Bronchial epithelial cell (primary cell): ENCODE results near the gene TAF6L. TPM values are rescaled to one million over a fixed set of nuclear protein-coding genes. Genes with fewer than 3 reads are reported as not detected.
A peak's percentile ranks its signal among the peaks of the same experiment; 100 is the strongest.
"Not testable (repeated sequence)": the region's sequence is repeated elsewhere in the genome, so short reads cannot be mapped to it uniquely, and the experiment has no call there.

Experiments used
- DNase-seq: peaks from one replicate; pipeline ENCODE4 v3.0.0-alpha.2; 2010; ENCODE audit warnings: low read depth
- FAIRE-seq: peaks from 2 replicates; lab custom pipeline; 2011; peaks lifted over from hg19 to GRCh38; lab: Jason Lieb, UNC
- H3K27me3 ChIP-seq: 2 replicates; pipeline ENCODE4 v1.5.1; 2011; ENCODE audit warnings: low read length; ENCODE audit not compliant: control insufficient read depth, insufficient read depth
- H3K36me3 ChIP-seq: 2 replicates; pipeline ENCODE4 v1.5.1; 2011; ENCODE audit warnings: low read length; ENCODE audit not compliant: control insufficient read depth, insufficient read depth
- H3K4me3 ChIP-seq: 2 replicates; pipeline ENCODE4 v1.5.1; 2011; ENCODE audit warnings: mild to moderate bottlenecking, low read depth, low read length, control low read depth
- total RNA-seq: library from RNA; depleted of rRNA; stranded (reverse); fragments of >200 nt; gene quantifications from 2 replicates; pipeline ENCODE4 v1.2.1, GENCODE V29; 2014
- TF ChIP-seq, protein P1 (sequence below): IDR thresholded peaks from 2 replicates; pipeline ENCODE4 v1.5.1; 2011; ENCODE audit warnings: mild to moderate bottlenecking, moderate library complexity, low read length, control low read depth, inconsistent platforms; ENCODE audit not compliant: insufficient read depth, severe bottlenecking

The TAF6L gene
- total RNA-seq, 1 donor from 2014 or later, result 17.1 TPM

DNA sequence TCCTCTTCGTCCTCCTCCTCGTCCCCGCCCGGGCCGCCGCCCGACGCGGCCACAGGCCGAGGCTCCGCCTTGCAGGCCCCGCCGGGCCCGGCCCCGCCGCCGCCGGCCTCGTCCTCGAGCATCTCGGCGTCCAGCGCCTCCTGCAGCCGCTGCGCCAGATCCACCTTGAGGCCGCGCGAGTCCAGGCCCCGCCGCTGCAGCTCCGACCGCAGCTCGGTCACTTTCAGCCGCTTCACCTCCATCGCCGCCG lies 44.4 kb upstream of the TAF6L start:
- FAIRE-seq (no peak), DNase-seq (no peak)
- H3K27me3 ChIP-seq, result no peaks in the 10 kb centered on the region
- H3K36me3 ChIP-seq, result peaks cover 15% of the 10 kb centered on the region
- TF ChIP-seq, protein P1, sequence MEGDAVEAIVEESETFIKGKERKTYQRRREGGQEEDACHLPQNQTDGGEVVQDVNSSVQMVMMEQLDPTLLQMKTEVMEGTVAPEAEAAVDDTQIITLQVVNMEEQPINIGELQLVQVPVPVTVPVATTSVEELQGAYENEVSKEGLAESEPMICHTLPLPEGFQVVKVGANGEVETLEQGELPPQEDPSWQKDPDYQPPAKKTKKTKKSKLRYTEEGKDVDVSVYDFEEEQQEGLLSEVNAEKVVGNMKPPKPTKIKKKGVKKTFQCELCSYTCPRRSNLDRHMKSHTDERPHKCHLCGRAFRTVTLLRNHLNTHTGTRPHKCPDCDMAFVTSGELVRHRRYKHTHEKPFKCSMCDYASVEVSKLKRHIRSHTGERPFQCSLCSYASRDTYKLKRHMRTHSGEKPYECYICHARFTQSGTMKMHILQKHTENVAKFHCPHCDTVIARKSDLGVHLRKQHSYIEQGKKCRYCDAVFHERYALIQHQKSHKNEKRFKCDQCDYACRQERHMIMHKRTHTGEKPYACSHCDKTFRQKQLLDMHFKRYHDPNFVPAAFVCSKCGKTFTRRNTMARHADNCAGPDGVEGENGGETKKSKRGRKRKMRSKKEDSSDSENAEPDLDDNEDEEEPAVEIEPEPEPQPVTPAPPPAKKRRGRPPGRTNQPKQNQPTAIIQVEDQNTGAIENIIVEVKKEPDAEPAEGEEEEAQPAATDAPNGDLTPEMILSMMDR, result no peak
- H3K4me3 ChIP-seq, result peak overlapping the region; percentile 92

DNA sequence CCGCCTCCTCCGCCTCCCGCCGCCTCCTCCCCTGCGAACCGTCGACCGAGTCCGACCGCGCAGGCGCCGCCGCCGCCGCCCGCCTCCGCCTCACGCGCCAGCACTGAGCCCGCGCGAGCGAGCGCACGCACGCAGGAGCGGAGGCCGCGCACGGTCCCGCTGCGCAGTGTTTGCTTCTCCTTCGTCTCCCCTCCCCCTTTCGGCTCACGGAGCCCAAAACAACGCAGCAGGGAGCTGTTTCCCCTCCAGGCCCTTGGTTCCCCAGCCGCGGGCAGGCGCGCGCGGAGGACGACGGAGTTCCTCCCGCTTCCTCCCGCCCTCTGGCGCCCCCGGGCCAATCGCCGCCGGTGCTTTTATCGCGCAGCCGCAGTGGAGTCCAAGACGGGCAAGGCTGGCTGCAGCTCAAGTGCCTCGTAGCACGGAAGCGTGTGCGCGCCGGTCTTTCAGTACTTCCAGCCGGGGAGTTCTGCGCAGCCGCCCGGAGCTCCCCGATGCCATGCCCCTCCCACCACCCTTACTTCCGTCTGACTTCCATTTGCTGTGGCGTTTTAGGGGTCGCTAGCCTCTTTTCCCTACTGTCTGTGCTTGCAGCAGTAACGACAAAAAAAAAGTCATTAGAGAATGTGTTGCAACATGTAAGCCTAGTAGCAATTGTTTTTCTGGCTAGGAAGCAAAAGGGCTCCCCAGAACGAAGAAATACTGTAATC lies 43.9 kb upstream of the TAF6L start, which contains the start of gene HNRNPUL2:
Gene HNRNPUL2 (minus strand): TSS at position 293 of the 707 bp plus-strand sequence. CDS start 301 bp downstream, outside the sequence.
- Histone ChIP-seq H3K4me3 (peak within 1 kb of the TSS; percentile 92), H3K36me3 (peaks cover 10% of the 10 kb centered on the region), H3K27me3 (no peaks in the 10 kb centered on the region)
- FAIRE-seq (no peak), DNase-seq (peak; percentile 93)
- TF ChIP-seq, protein P1, result no peak

DNA sequence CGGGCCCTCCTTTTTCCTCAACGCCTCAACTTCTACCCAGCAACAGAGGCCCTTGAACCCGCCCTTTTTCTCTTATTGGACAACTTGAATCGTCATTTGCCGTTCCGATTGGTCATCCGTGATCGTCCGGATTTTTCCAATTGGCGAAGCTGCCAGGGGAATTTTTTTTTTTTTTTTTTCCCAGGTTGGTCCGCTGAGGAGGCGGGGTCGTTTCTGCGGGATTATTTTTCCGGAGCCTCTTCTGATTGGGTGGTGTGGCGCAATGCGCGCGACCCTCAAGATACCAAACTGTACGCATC lies 43.4 kb upstream of the TAF6L start:
- FAIRE-seq, result no peak
- TF ChIP-seq, protein P1, result no peak
- peaks cover 7% of the 10 kb centered on the region for H3K36me3 ChIP-seq
- no peaks in the 10 kb centered on the region for H3K27me3 ChIP-seq
- H3K4me3 ChIP-seq, result peak overlapping the region; percentile 92
- DNase-seq, result peak; percentile 94

DNA sequence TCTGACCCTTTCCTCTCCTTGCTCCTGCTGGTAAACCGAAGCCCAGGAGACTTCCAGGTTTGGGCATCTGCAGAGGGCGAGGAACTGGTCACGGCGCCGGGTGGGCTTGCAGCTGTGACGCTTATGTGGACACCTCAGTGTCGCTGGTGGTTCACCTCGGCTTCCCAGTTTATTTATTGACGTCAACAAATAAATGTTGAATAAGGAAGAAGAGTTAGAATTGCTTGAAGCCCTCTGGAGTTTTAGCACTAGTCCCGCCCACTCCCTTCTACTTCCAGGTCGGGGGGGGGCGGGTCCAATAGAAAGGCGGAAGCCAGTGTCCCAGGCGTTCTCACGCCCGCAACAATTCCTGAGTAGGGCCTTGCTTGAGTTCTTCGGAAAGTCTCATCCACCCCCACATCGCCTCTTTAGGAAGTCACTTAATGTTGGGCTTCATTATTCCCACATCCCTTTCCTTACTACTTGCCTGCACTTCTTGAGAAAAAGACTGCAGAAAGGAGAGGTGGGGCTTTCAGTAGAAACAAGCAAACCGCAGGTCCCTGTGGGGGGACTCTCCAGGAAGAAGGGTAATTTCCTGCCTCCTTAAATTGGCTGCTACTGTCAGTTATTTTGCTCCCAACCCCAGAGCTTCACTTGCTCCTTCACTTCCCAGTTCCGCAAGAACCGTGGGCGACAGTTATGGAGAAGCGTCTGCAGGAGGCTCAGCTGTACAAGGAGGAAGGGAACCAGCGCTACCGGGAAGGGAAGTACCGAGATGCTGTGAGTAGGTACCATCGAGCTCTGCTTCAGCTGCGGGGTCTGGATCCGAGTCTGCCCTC lies 42.8 kb upstream of the TAF6L start, which contains the start of gene TTC9C:
Gene TTC9C (plus strand): TSS at position 316 of the 818 bp plus-strand sequence. CDS start 363 bp downstream, at position 679.
- TF ChIP-seq, protein P1, result no peak
- Histone ChIP-seq H3K36me3 (peaks cover 4% of the 10 kb centered on the region), H3K27me3 (no peaks in the 10 kb centered on the region), H3K4me3 (peak within 1 kb of the TSS; percentile 92)
- DNase-seq (peak; percentile 76), FAIRE-seq (no peak)

DNA sequence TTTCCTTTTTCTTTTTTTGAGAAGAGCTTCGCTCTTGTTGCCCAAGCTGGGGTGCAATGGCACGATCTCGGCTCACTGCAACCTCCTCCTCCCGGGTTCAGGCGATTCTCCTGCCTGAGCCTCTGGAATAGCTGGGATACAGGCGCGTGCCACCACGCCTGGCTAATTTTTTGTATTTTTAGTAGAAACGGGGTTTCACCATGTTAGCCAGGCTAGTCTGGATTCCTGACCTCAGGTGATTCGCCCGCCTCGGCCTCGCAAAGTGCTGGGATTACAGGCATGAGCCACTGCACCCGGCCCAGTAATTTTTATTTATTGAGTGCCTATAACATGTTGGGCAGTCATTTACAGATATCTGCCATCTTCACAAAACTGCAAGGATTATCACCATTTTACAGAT lies 41.1 kb upstream of the TAF6L start:
- DNase-seq, H3K36me3 ChIP-seq, H3K27me3 ChIP-seq, H3K4me3 ChIP-seq, FAIRE-seq: not testable (repeated sequence)

DNA sequence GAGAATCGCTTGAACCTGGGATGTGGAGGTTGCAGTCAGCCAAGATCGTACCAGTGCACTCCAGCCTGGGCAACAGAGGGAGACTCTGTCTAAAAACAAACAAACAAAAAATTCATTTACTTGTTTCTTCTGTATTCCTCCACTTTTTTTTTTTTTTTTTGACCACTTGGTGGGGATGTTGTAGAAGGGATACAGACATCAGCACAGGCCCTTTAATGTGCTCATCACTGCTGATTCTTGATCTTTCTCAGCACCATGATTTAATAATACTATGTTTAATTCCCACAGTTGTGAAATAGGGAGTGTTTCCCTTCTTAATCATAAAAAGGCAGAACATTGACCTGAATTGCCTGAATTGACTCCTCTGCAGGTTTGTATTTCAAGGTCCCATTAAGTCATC lies 38.4 kb upstream of the TAF6L start:
- peaks cover 3% of the 10 kb centered on the region for H3K36me3 ChIP-seq
- H3K27me3 ChIP-seq, result no peaks in the 10 kb centered on the region
- no peak for FAIRE-seq
- DNase-seq, result peak; percentile 29
- H3K4me3 ChIP-seq, result no peak overlapping the region
- TF ChIP-seq, protein P1, result no peak
